Hair follicle dermal papilla cell (primary cell): ENCODE measurements around the gene LIPG. TPM values are rescaled to one million over a fixed set of nuclear protein-coding genes. Genes with fewer than 3 reads are reported as not detected.

Experiments used
- total RNA-seq: library from RNA; depleted of rRNA; stranded (reverse); fragments of >200 nt; gene quantifications from 2 replicates; pipeline ENCODE4 v1.2.3, GENCODE V29; 2012

Gene LIPG
- total RNA-seq, result 0.24 and 0.65 TPM in 2 replicates

DNA sequence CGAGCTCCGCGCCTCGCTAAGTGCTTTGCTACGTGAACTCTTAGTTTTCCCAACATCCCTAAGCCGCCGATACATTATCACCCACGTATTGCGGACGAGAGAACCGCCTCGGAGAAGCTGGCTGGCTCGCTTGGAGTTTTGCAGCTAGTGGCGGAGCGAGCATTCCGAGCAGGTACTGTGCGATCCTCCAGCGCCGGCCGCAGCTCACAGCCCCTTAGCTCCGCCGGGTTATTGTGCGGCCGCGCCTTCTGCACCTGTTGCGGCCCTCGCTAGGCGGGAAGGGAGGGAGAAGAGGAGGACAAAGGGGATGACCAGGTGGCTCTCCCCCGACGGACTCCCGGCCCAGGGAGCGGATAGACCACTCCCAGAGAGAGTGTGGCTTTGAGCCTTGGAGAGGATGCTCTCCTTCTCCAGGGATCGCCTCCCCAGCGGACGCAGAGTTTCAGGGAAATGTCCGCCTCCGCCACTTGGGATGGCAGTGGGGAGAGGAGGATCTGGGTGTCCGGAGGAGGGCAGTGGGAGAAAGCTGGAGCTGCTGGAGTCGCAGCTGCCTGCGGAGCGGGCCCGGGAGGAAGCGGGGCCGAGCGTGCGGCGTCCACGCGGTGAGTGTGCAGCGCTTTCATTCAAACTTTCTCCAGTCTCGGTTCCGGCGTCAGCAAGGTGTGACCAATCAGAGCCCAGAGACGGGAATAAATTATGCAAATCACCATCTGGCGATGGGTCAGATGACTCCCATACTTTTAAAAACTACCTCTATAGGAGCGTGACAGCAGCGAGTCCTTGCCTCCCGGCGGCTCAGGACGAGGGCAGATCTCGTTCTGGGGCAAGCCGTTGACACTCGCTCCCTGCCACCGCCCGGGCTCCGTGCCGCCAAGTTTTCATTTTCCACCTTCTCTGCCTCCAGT is at the start of gene LIPG:
Gene LIPG, plus strand, starts transcription at position 769 of the 905 bp plus-strand sequence. CDS start 252 bp downstream, outside the sequence.

Other genes starting within 250 kb of the LIPG start
- gene DYM, start 101.4 kb upstream of the LIPG start, total RNA-seq, result 61.0 and 70.8 TPM in 2 replicates
- gene C18orf32, start 74.8 kb upstream of the LIPG start, total RNA-seq, result 9.9 and 13.2 TPM in 2 replicates
- 1,044 and 1,057 TPM in 2 replicates for gene RPL17, start 69.6 kb upstream of the LIPG start, total RNA-seq